DMS153 treated with DMSO at 0.1 percent for 48 hours (cell line): ENCODE results near the gene CEBPZOS.

Experiments used
- DNase-seq: peaks from one replicate; lab custom pipeline; 2025; ENCODE audit not compliant: unreplicated experiment; lab: John Stamatoyannopoulos, UW

The CEBPZOS gene

GRCh38 chr2:37196320-37197195 is at the start of gene CEBPZOS:
Gene CEBPZOS, plus strand, starts transcription at chr2:37196496. Its CDS starts 3,209 bp downstream, at chr2:37199705.
- peak; percentile 65 for DNase-seq

- DNase-seq = no peak
These were observed 48.0 kb upstream of the CEBPZOS start for GRCh38 chr2:37148325-37148724.

GRCh38 chr2:37149626-37150322 is 46.5 kb upstream of the CEBPZOS start:
- no peak for DNase-seq

DNA sequence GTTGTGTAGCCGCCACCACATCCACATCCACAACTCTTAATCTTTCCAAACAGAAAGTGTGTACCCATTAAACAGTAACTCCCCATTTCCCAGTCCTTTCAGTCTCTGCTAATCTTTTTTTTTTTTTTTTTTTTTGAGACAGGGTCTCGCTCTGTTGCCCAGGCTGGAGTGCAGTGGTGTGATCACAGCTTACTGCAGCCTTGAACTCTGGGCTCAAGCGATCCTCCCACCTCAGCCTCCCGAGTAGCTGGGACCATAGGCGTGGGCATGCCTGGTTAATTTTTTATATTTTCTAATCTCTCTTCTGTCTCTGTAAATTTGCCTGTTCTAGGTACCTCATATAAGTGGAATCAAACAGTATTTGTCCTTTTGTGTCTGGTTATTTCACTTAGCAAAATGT is 43.1 kb upstream of the CEBPZOS start:
- DNase-seq = no peak

GRCh38 chr2:37154785-37155184 is 41.5 kb upstream of the CEBPZOS start:
- no peak for DNase-seq

DNA sequence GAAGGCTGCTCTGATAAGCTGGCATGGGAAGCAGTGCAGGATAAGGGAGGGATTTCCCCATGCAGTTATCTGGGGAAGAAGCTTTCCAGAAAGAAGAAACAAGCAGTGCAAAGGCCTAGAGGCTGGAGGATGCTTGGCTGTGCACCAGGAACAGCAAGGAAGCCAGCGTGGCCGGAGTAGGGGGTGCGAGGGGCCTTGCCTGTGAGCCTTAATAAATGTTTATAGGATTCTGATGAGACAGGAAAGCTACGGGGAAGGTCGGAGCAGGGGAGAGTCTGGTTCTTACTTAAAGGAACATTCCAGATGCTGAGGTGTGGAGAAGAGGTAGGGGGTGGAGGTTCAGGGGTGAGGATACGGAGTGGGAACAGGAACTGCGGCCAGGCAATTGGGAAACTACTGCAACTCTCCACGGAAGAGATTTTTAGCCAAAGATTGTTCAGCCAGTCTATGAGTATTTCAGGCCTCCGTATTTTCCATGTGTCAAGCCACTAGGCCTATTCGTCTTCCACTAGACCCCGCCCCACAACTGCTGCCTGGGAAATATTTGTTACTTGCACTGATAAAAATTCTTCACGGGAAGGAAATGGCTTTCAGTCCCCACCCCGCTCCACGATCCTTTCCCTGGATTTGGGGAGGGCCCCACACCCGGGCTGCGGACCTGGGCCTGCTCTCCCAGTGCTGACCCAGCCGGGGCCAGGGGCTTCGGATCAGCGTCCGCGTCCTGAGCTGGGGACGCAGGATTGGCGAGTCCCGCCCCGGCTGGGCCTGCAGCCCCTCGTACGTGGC is 40.0 kb upstream of the CEBPZOS start:
- DNase-seq = peak; percentile 42

GRCh38 chr2:37156857-37157714 is 39.2 kb upstream of the CEBPZOS start, which contains the start of gene EIF2AK2:
Gene EIF2AK2, minus strand, starts transcription at chr2:37156980. Its CDS starts 9,174 bp downstream, at chr2:37147806.
- DNase-seq = peak; percentile 72

DNA sequence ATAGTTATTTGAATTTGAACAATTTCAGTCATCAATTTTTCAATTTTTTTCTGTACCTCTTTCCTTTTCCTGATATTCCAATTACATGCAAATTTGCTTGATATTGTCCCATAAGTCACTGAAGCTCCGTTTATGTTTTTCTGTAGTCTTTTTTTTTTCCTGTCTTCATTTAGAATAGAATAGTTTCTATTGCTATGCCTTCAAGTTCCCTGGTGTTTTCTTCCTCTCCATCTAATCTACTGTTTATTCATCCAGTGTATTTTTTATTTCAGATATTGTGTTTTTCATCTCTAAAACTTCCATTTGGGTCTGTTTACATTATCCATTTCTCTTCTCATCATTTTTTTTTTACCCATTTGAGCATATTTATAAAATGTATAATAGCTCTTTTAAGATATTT is 31.5 kb upstream of the CEBPZOS start:
- no peak for DNase-seq

DNA sequence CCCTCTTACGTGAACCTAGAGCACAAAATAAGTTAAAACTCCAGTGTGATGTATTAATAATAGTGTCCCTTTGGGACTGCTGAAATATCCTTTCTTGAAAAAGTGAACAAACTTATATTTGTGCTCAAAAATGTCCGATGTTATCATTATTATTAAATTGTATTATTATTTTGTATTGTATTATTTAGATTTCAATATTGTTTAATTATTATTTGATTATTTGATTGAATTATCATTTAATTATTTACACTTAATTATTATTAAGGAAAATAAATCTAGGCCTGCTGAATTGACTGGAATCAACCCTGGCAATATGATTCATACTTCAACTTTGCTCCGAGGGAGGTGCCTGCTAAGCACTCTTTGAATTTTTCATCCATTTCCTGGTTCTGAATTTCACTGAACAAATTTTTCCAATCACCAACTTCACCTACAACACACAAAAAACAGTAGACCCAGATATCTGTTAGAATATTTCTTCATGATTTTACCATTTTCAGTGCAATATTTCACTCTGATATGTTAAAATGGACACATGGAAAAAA is 28.6 kb upstream of the CEBPZOS start:
- DNase-seq = no peak

DNA sequence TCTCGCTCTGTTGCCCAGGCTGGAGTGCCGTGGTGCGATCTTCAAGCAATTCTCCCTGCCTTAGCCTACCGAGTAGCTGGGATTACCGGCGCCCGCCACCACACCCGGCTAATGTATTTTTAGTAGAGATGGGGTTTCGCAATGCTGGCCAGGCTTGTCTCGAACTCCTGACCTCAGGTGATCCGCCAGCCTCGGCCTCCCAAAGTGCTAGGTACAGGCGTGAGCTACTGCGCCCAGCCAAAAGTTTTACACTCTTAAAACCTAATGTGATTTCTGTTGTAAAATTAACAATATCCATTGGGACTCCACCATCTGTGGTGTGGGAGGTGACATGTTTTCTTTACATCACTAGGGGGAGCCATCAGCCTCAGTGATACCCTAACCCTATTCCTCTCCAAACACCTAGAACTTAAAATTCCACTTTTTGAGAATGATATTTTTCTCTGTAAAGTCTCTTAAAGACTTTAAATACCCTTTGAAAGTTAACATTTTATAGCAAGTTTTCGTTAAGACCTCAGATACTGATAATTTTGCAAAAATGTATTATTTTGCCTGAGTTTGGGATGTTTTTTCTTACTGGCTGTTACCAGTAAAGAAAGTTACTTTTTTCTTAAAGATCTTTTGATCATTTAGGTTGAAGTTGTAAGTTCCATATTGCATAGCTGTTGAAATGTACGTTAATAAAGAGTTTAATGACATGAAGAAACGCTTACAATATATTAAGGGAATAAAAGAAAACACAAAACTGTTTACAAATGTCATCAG is 27.9 kb upstream of the CEBPZOS start:
- DNase-seq = peak; percentile 14

- no peak for DNase-seq
These were observed 24.7 kb upstream of the CEBPZOS start for GRCh38 chr2:37171624-37171950.

GRCh38 chr2:37173741-37174140 is 22.6 kb upstream of the CEBPZOS start:
- no peak for DNase-seq

- DNase-seq = no peak
These were observed 16.2 kb upstream of the CEBPZOS start for GRCh38 chr2:37180006-37180639.

DNA sequence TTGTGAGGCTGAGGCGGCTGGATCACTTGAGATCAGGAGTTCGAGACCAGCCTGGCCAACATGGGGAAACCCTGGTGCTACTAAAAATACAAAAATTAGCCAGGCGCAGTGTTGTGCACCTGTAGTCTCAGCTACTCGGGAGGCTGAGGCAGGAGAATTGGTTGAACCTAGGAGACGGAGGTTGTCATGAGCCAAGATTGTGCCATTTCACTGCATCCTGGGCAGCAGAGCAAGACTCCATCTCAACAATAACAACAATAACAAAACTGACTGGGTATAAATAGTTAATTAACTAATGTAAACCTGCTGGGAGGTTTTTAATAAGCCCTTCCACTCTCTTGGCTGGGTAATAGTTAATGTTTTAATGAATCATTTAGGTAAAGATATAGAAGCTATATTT is 15.7 kb upstream of the CEBPZOS start:
- no peak for DNase-seq

GRCh38 chr2:37181726-37182684 is 14.3 kb upstream of the CEBPZOS start:
- no peak for DNase-seq

GRCh38 chr2:37188570-37188969 is 7.7 kb upstream of the CEBPZOS start, which contains the start of gene SULT6B1:
Gene SULT6B1, minus strand, starts transcription at chr2:37188670. Its CDS starts 30 bp downstream, at chr2:37188640.
- DNase-seq = no peak

GRCh38 chr2:37189452-37190153 is 6.7 kb upstream of the CEBPZOS start:
- no peak for DNase-seq
